ENCODE results near the gene ST14.
"Not testable (repeated sequence)": the region's sequence is repeated elsewhere in the genome, so short reads cannot be mapped to it uniquely, and the experiment has no call there.

The ST14 gene

GRCh38 chr11:130243816-130244215, 84.2 kb downstream of the ST14 start:
- no peak for DNase-seq

DNA sequence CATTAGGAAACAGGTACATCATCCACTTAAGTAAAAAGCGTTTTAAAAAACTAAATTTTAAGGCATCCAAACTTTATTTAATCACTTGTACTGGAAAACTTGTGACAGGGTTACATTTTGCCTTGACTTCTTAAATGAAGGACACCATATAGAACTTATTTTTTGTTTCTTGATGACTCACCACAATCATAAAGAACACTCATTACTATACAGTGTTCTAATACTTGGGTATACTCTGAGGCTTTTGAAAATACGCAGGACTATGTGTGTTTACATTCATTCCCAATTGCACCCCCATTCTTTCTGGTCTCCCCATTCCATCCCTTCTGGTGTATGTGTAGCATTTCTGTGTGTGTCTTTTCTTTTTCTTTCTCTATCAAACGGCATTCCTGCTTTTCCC, 85.3 kb downstream of the ST14 start:
- DNase-seq, result no peak

GRCh38 chr11:130245375-130245774, 85.8 kb downstream of the ST14 start:
- not testable (repeated sequence) for DNase-seq

DNA sequence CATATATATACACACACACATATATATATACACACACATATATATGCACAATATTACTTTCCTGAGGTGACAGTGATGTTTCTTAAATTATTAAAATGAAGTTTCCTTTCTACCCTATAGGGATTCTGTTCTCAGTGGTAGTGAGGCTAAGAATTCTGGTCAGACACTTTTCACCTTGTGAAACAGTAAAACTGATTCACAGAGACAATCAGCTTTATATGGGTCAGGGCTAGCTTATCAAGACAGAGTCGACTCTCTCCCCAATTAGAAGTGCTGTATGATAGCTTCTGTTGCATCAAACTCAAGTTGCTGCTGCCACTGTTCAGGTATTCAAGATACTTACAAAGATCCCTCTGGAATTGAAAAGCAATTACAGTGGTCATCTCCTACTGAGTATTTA, 86.7 kb downstream of the ST14 start:
- DNase-seq, result no peak

DNA sequence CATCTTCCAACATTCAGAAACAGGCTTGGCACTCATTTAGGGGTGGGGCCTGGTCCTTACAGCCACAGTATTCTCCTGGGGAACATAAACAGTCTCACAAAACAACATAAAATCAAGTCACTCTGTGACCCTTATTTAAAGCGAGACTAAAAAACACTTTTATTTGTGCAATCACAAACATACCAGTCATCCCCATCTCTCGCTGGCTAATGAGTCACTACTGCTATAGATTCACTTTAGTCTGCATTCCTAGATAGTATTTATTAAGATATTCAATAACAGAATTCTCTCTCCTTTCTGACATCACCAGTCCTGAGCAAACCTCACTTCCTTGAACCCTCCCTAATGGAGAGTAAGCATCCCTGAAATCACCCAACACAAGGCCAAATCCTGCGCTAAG, 87.2 kb downstream of the ST14 start:
- DNase-seq, result no peak

DNA sequence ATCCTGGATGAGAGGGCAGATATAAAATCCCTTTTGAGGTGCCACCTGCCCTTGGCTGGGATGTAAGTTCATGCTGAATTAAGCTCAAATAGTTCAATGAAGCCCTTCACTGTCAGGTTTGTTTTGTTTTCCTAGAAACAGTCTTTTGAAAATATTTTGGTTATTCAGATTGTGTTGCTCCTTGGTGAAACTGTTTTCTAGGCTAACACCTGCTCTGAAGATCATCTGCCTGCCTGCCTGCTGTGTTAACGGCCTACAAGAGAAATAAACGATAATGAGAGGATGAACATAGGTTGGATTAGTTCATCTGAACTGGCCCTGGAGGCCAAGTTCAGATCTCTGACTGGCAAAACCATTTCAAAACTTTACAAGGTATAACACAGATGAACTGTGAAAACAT, 87.7 kb downstream of the ST14 start:
- DNase-seq, result no peak

DNA sequence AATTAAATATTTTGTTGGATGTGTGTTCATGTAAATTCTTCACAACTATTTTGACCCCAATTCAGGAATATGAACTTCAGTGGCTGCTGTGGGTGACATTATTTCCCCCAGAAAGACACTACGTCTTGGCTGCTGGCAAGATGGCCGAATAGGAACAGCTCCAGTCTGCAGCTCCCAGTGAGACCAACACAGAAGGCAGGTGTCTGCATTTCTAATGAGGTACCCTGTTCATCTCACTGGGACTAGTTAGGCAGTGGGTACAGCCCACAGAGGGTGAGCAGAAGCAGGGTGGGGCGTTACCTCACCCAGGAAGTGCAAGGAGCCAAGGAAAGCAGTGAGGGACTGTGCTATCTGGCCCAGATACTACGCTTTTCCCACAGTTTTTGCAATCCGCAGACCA, 89.8 kb downstream of the ST14 start:
- DNase-seq, result no peak

DNA sequence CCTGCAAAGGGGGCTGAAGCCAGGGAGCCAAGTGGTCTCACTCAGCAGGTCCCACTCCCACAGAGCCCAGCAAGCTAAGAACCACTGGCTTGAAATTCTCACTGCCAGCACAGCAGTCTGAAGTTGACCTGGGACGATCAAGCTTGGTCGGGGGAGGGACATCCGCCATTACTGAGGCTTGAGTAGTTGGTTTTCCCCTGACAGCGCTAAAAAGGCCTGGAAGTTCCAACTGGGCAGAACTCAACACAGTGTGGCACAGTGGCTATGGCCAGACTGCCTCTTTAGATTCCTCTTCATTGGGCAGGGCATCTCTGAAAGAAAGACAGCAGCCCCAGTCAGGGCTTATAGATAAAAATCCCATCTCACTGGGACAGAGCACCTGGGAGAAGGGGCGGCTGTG, 90.3 kb downstream of the ST14 start:
- not testable (repeated sequence) for DNase-seq

GRCh38 chr11:130251763-130252162, 92.2 kb downstream of the ST14 start:
- not testable (repeated sequence) for DNase-seq

All from CD4-positive, alpha-beta T cell treated with Interleukin-15 for 1 hour (primary cell).